K562 (cell line): ENCODE results near the gene BIK. TPM values are rescaled to one million over a fixed set of nuclear protein-coding genes. Genes with fewer than 3 reads are reported as not detected.

Experiments
- ATAC-seq: fragments of 200-7000 bp; cut with Tn5 transposase; 3 replicates; pipeline ENCODE4 v1.9.1; 2020; ENCODE audit warnings: moderate library complexity
- BruUV-seq: library from RNA; stranded (reverse); fragments of 400-500 nt; replicated peaks from 2 replicates; lab custom pipeline; 2021; lab: Mats Ljungman, UMichigan
- CTCF ChIA-PET: fragments of 300-600 bp; formaldehyde crosslinking; extraction: SDS; loops from one replicate; lab custom pipeline; 2021; ENCODE audit warnings: low intra/inter-chr PET ratio; lab: Yijun Ruan, JAX
- POLR2A ChIA-PET: fragments of 300-600, 350-650 bp; sonication (Branson Sonifier 250); formaldehyde crosslinking; extraction: SDS; loops from one replicate; lab custom pipeline; 2021; ENCODE audit warnings: antibody characterized with exemption, inconsistent platforms; lab: Yijun Ruan, JAX
- DNase-seq, 4 experiments: peaks; one replicate each; pipeline versions ENCODE4 v3.0.0 to v3.0.0-alpha.2; 2011 to 2018; ENCODE audit warnings: low spot score in 3 of 4, mixed read lengths in 3 of 4; ENCODE audit errors: extremely low read depth in 1 of 4
- FAIRE-seq: peaks from 2 replicates; lab custom pipeline; 2011; peaks lifted over from hg19 to GRCh38; lab: Jason Lieb, UNC
- H2AFZ ChIP-seq: 2 replicates; pipeline ENCODE4 v1.6.0; 2011; ENCODE audit warnings: low read depth, low read length, control low read depth, inconsistent platforms
- H3K27ac ChIP-seq: fragments of 200-600 bp; 3 replicates; pipeline ENCODE4 v1.8.0; 2011; ENCODE audit warnings: low read depth, mild to moderate bottlenecking, control low read depth, inconsistent platforms, low read length, moderate library complexity, mixed read lengths; ENCODE audit errors: extremely low read depth
- H3K27me3 ChIP-seq, 2 experiments: fragments of 300-600 bp in 1 of 2; 2 replicates in 1 of 2; 3 replicates in 1 of 2; pipeline versions ENCODE4 v1.6.0 to v1.8.0; 2011; ENCODE audit warnings: inconsistent platforms in 2 of 2, low read length in 2 of 2, mild to moderate bottlenecking in 1 of 2, mixed read lengths in 1 of 2, moderate library complexity in 1 of 2; ENCODE audit not compliant: control insufficient read depth in 2 of 2, insufficient read depth in 2 of 2
- H3K36me3 ChIP-seq: fragments of 300-600 bp; 3 replicates; pipeline ENCODE4 v1.8.0; 2011; ENCODE audit warnings: mild to moderate bottlenecking, low read length, inconsistent platforms; ENCODE audit not compliant: control insufficient read depth, insufficient read depth
- H3K4me1 ChIP-seq, 2 experiments: fragments of 200-600 bp in 1 of 2; replicated peaks in 1 of 2; 2 replicates in 1 of 2; 3 replicates in 1 of 2; pipeline versions ENCODE4 v1.5.1 to v1.8.0; 2011; ENCODE audit warnings: inconsistent platforms in 2 of 2, low read length in 2 of 2, mild to moderate bottlenecking in 1 of 2, mixed read lengths in 1 of 2, moderate library complexity in 1 of 2; ENCODE audit not compliant: control insufficient read depth in 2 of 2, insufficient read depth in 2 of 2
- H3K4me2 ChIP-seq: 2 replicates; pipeline ENCODE4 v1.6.1; 2011; ENCODE audit warnings: low read length, control low read depth, inconsistent platforms, mixed read lengths; ENCODE audit not compliant: insufficient read depth
- H3K4me3 ChIP-seq: fragments of 200-600 bp; sonication (generic), shearing (Covaris generic); 2 replicates; pipeline ENCODE4 v1.5.1; 2016; ENCODE audit warnings: control low read depth, inconsistent platforms
- H3K79me2 ChIP-seq: fragments of 200-600 bp; 3 replicates; pipeline ENCODE4 v1.8.0; 2011; ENCODE audit warnings: low read length, inconsistent platforms; ENCODE audit not compliant: control insufficient read depth, insufficient read depth
- H3K9ac ChIP-seq, 2 experiments: 2 replicates each; pipeline versions ENCODE4 v1.6.0 to v1.6.1; 2011; ENCODE audit warnings: low read depth in 2 of 2, low read length in 2 of 2, control low read depth in 1 of 2, inconsistent platforms in 1 of 2, mild to moderate bottlenecking in 1 of 2, mixed read lengths in 1 of 2; ENCODE audit not compliant: insufficient read depth in 1 of 2
- H3K9me1 ChIP-seq: one replicate; pipeline ENCODE4 v1.6.0; 2011; ENCODE audit warnings: inconsistent platforms, mild to moderate bottlenecking, low read length, moderate library complexity; ENCODE audit not compliant: control insufficient read depth, insufficient read depth
- H3K9me3 ChIP-seq: replicated peaks from 2 replicates; pipeline ENCODE4 v1.5.1; 2011; ENCODE audit warnings: low read depth, low read length, inconsistent platforms; ENCODE audit not compliant: control insufficient read depth, insufficient read depth
- H4K20me1 ChIP-seq: replicated peaks from 2 replicates; pipeline ENCODE4 v1.6.1; 2011; ENCODE audit warnings: low read length, inconsistent platforms, mixed read lengths; ENCODE audit not compliant: control insufficient read depth, insufficient read depth
- CEBPG ChIP-seq, 3 experiments: fragments of 200-800 bp in 1 of 3; sonication (Bioruptor generic) in 1 of 3; sonication (generic) in 1 of 3; formaldehyde crosslinking in 1 of 3; IDR thresholded peaks in 2 of 3; conservative IDR thresholded peaks in 1 of 3; 2 replicates each; pipeline versions ENCODE4 v1.6.1 to v1.8.0; 2016 to 2022; ENCODE audit warnings: missing compliant biosample characterization in 2 of 3, missing genetic modification characterization in 2 of 3, mild to moderate bottlenecking in 1 of 3, missing genetic modification reagents in 1 of 3
- ESRRB ChIP-seq: fragments of 250-450 bp; sonication (Bioruptor Pico); IDR thresholded peaks from 2 replicates; pipeline ENCODE4 v1.5.0; 2020; ENCODE audit warnings: mild to moderate bottlenecking, moderate library complexity, borderline replicate concordance
- ETS2 ChIP-seq: IDR thresholded peaks from 2 replicates; pipeline ENCODE4 v1.6.1; 2016; ENCODE audit warnings: borderline replicate concordance, missing genetic modification characterization, mild to moderate bottlenecking, moderate library complexity, missing compliant biosample characterization; ENCODE audit not compliant: poor library complexity, severe bottlenecking
- GTF2A2 ChIP-seq: IDR thresholded peaks from 2 replicates; pipeline ENCODE4 v1.6.1; 2016; ENCODE audit warnings: mild to moderate bottlenecking, missing genetic modification characterization, missing compliant biosample characterization
- ILF3 ChIP-seq: fragments of 450-650 bp; IDR thresholded peaks from 2 replicates; pipeline ENCODE4 v1.6.1; 2018; ENCODE audit warnings: antibody characterized with exemption, mild to moderate bottlenecking, moderate library complexity, borderline replicate concordance
- IRF9 ChIP-seq: fragments of 450-650 bp; IDR thresholded peaks from 2 replicates; pipeline ENCODE4 v1.6.1; 2016; ENCODE audit warnings: missing biosample characterization, missing genetic modification characterization
- KAT8 ChIP-seq: fragments of 450-650 bp; IDR thresholded peaks from 2 replicates; pipeline ENCODE4 v1.6.1; 2016; ENCODE audit warnings: low read depth, mild to moderate bottlenecking
- KLF1 ChIP-seq: fragments of 450-650 bp; IDR thresholded peaks from 2 replicates; pipeline ENCODE4 v1.6.1; 2016; ENCODE audit warnings: missing genetic modification characterization, missing compliant biosample characterization
- PHTF2 ChIP-seq: fragments of 250-450 bp; sonication (Bioruptor Pico); IDR thresholded peaks from 2 replicates; pipeline ENCODE4 v1.5.0; 2021; ENCODE audit warnings: mild to moderate bottlenecking
- SRSF9 ChIP-seq: fragments of 200-400 bp; formaldehyde crosslinking; IDR thresholded peaks from 2 replicates; pipeline ENCODE4 v1.6.1; 2017; ENCODE audit warnings: low read depth, low read length, borderline replicate concordance
- TRIM24 ChIP-seq, 2 experiments: fragments of 450-650 bp; IDR thresholded peaks; 2 replicates each; pipeline ENCODE4 v1.6.1; 2016
- ZFP91 ChIP-seq: sonication (generic); formaldehyde crosslinking; IDR thresholded peaks from 2 replicates; pipeline ENCODE4 v1.8.0; 2022; ENCODE audit warnings: mild to moderate bottlenecking, missing genetic modification reagents
- ZNF133 ChIP-seq: fragments of 250-450 bp; sonication (Bioruptor Pico); IDR thresholded peaks from 2 replicates; pipeline ENCODE4 v1.4.0; 2020; ENCODE audit warnings: mild to moderate bottlenecking
- ZNF431 ChIP-seq: sonication (generic); formaldehyde crosslinking; IDR thresholded peaks from 2 replicates; pipeline ENCODE4 v1.8.0; 2022; ENCODE audit warnings: mild to moderate bottlenecking, missing genetic modification reagents
- WGBS: fragments of 100-300 bp; shearing (Covaris generic); methylation state at CpG from one replicate; pipeline ENCODE4 v1.1.6; 2016; ENCODE audit warnings: low coverage, mixed read lengths; ENCODE audit not compliant: insufficient coverage; ENCODE audit errors: missing lambda C conversion rate; 5-methylcytosine and 5-hydroxymethylcytosine counted together
- in situ Hi-C: fragments of 300-500 bp; cut with MboI; formaldehyde crosslinking; loops from 4 replicates; pipeline ENCODE4 v1.15.0; 2018; ENCODE audit warnings: inconsistent platforms, mixed read lengths
- intact Hi-C: fragments of 100-400 bp; cut with micrococcal nuclease; formaldehyde crosslinking; loops from 2 replicates; pipeline ENCODE4 v1.14.2; 2022
- polyA plus RNA-seq, 8 experiments: library from polyadenylated mRNA; depleted of rRNA in 4 of 8; stranded (reverse) in 5 of 8; unstranded in 3 of 8; fragments of >200 nt; fragmentation: Nextera tagmentation in 2 of 8; fragmentation: Illumina TruSeq in 1 of 8; extraction: Ambion mirVana in 2 of 8; extraction: Trizol in 1 of 8; gene quantifications; 2 replicates each; pipeline versions ENCODE4 v1.2.1 to v1.2.3, GENCODE V29; 2011 to 2014; ENCODE audit warnings: inconsistent platforms in 1 of 8, missing spikeins in 1 of 8
- total RNA-seq, 7 experiments: library from RNA; depleted of rRNA in 6 of 7; stranded (reverse); fragments of >200 nt in 6 of 7; fragmentation: Illumina TruSeq in 2 of 7; extraction: Trizol in 2 of 7; gene quantifications; 2 replicates each; pipeline versions ENCODE4 v1.2.1 to v1.2.3, GENCODE V29; 2011 to 2021; ENCODE audit warnings: low replicate concordance in 1 of 7
- TF ChIP-seq, protein P1 (sequence below): sonication (generic); formaldehyde crosslinking; IDR thresholded peaks from 2 replicates; pipeline ENCODE4 v1.8.1; 2023; ENCODE audit warnings: mild to moderate bottlenecking, missing genetic modification reagents
- TF ChIP-seq, protein P2 (sequence below), 2 experiments: fragments of 450-650 bp in 1 of 2; IDR thresholded peaks; 2 replicates each; pipeline ENCODE4 v1.6.1; 2011 to 2017; ENCODE audit warnings: low read depth in 2 of 2, antibody characterized with exemption in 1 of 2, borderline replicate concordance in 1 of 2, low read length in 1 of 2, mild to moderate bottlenecking in 1 of 2, mixed read lengths in 1 of 2; ENCODE audit not compliant: control insufficient read depth in 1 of 2

Gene BIK
- total and polyA plus RNA-seq, 9 of the 15 experiments (the other 6 are each of a cell fraction or from before 2014, with no cell fraction given): 0.08 to 0.23 (median 0.18) TPM; not detected in 4

DNA sequence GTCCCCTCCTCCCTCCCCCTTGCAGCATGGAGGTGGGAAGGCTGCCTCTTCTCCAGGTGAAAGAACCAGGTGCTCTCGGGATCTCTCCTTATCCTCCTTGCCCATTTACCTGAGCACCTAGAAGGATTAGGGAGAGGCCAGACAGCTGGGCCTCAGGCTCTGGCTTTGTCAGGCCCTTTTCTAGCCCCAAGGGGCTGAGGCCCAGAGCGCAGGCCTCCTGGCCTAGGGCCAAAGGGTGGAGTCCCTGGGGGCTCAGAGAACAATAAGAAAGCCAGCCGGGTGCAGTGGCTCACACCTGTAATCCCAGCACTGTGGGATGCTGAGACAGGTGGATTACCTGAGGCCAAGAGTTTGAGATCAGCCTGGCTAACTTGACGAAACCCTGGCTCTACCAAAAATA, 16.0 kb upstream of the BIK start:
- Histone ChIP-seq H3K4me2 (no peak overlapping the region), H3K9me1 (no peaks in the 10 kb centered on the region), H3K9me3 (no peaks in the 10 kb centered on the region), H3K4me3 (no peak overlapping the region), H3K36me3 (no peaks in the 10 kb centered on the region), H3K9ac (no peak overlapping the region), H3K27ac (no peak overlapping the region), H3K4me1 (peaks cover 0 to 4% of the 10 kb centered on the region in 2 experiments; a peak in 4 of 5 replicates), H2AFZ (no peak overlapping the region), H4K20me1 (no peaks in the 10 kb centered on the region), H3K79me2 (no peaks in the 10 kb centered on the region), H3K27me3 (no peaks in the 10 kb centered on the region)
- intact Hi-C loops (no loop called here), in situ Hi-C loops (no loop called here)
- ATAC-seq (no peak), FAIRE-seq (no peak), DNase-seq (no peak)
- ChIA-PET CTCF (no interaction called here), POLR2A (interaction anchor here (0.6 kb wide), 1 partner anchor 53 kb away, joined by 3 read pairs; no protein-coding TSS in a partner anchor)
- WGBS: 23% methylated on average over 3 of the region's 4 CpGs
- BruUV-seq: no TSS peak
- TF ChIP-seq KAT8: no peak
- no peak for TF ChIP-seq PHTF2
- no peak for TF ChIP-seq ZFP91 (CRISPR knock-in tag)
- no peak for TF ChIP-seq SRSF9
- no peak for TF ChIP-seq TRIM24 (IDR thresholded peaks at IDR 0.05)
- no peak for TF ChIP-seq ZNF133 (CRISPR knock-in tag)
- no peak for TF ChIP-seq ESRRB (CRISPR knock-in tag)
- TF ChIP-seq KLF1 (tag): no peak
- TF ChIP-seq IRF9 (tag): no peak
- no peak for TF ChIP-seq ILF3
- no peak for TF ChIP-seq CEBPG (CRISPR knock-in tag; IDR thresholded peaks at IDR 0.05)
- no peak for TF ChIP-seq CEBPG (tag; conservative IDR thresholded peaks at IDR 0.05 in 1 of 2, IDR thresholded peaks at IDR 0.05 in 1 of 2)
- no peak for TF ChIP-seq ZNF431 (CRISPR knock-in tag)
- TF ChIP-seq, protein P1, sequence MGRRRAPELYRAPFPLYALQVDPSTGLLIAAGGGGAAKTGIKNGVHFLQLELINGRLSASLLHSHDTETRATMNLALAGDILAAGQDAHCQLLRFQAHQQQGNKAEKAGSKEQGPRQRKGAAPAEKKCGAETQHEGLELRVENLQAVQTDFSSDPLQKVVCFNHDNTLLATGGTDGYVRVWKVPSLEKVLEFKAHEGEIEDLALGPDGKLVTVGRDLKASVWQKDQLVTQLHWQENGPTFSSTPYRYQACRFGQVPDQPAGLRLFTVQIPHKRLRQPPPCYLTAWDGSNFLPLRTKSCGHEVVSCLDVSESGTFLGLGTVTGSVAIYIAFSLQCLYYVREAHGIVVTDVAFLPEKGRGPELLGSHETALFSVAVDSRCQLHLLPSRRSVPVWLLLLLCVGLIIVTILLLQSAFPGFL: no peak
- no peak for TF ChIP-seq ETS2
- TF ChIP-seq GTF2A2 (tag): no peak
- TF ChIP-seq, protein P2, sequence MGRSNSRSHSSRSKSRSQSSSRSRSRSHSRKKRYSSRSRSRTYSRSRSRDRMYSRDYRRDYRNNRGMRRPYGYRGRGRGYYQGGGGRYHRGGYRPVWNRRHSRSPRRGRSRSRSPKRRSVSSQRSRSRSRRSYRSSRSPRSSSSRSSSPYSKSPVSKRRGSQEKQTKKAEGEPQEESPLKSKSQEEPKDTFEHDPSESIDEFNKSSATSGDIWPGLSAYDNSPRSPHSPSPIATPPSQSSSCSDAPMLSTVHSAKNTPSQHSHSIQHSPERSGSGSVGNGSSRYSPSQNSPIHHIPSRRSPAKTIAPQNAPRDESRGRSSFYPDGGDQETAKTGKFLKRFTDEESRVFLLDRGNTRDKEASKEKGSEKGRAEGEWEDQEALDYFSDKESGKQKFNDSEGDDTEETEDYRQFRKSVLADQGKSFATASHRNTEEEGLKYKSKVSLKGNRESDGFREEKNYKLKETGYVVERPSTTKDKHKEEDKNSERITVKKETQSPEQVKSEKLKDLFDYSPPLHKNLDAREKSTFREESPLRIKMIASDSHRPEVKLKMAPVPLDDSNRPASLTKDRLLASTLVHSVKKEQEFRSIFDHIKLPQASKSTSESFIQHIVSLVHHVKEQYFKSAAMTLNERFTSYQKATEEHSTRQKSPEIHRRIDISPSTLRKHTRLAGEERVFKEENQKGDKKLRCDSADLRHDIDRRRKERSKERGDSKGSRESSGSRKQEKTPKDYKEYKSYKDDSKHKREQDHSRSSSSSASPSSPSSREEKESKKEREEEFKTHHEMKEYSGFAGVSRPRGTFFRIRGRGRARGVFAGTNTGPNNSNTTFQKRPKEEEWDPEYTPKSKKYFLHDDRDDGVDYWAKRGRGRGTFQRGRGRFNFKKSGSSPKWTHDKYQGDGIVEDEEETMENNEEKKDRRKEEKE (IDR thresholded peaks at IDR 0.05; ENCODE audit: borderline replicate concordance in 1 of 2, control insufficient read depth in 1 of 2, low read depth in 2 of 2, low read length in 1 of 2): no peak
